WERI-Rb-1 (cell line): ENCODE results near the gene TLE4.
A peak's percentile ranks its signal among the peaks of the same experiment; 100 is the strongest.

Source experiments
- DNase-seq: peaks from one replicate; pipeline ENCODE4 v3.0.0-alpha.2; 2020
- H3K27ac ChIP-seq: fragments of 250-450 bp; sonication (Bioruptor Pico); 2 replicates; pipeline ENCODE4 v1.5.1; 2020; ENCODE audit warnings: mild to moderate bottlenecking, moderate library complexity
- H3K27me3 ChIP-seq: fragments of 250-450 bp; sonication (Bioruptor Pico); 2 replicates; pipeline ENCODE4 v1.5.1; 2021; ENCODE audit warnings: mild to moderate bottlenecking, low read depth, moderate library complexity; ENCODE audit not compliant: insufficient read depth, severe bottlenecking
- H3K36me3 ChIP-seq: fragments of 250-450 bp; sonication (Bioruptor Pico); 2 replicates; pipeline ENCODE4 v1.5.1; 2020; ENCODE audit warnings: mild to moderate bottlenecking, moderate library complexity
- H3K4me3 ChIP-seq: 2 replicates; pipeline ENCODE4 v1.5.1; 2011; ENCODE audit warnings: low read depth, mild to moderate bottlenecking, control low read depth, low read length
- H3K9me3 ChIP-seq: fragments of 250-450 bp; sonication (Bioruptor Pico); 2 replicates; pipeline ENCODE4 v1.5.1; 2021; ENCODE audit warnings: mild to moderate bottlenecking, moderate library complexity; ENCODE audit not compliant: severe bottlenecking
- CTCF ChIP-seq: IDR thresholded peaks from 2 replicates; pipeline ENCODE4 v1.5.1; 2011; ENCODE audit warnings: low read depth, mild to moderate bottlenecking, control low read depth, inconsistent platforms, low read length

Gene TLE4

GRCh38 chr9:79757881-79758669 lies 186.3 kb downstream of the TLE4 start:
- Histone ChIP-seq H3K27me3 (no peaks in the 10 kb centered on the region), H3K4me3 (no peak overlapping the region), H3K9me3 (no peaks in the 10 kb centered on the region), H3K27ac (no peak overlapping the region), H3K36me3 (no peaks in the 10 kb centered on the region)
- no peak for DNase-seq
- TF ChIP-seq CTCF = 0 out of 2 replicates have a peak, but pooled peaks have one; percentile 35

- DNase-seq = no peak
- TF ChIP-seq CTCF = no peak
- Histone ChIP-seq H3K27me3 (no peaks in the 10 kb centered on the region), H3K9me3 (no peaks in the 10 kb centered on the region), H3K36me3 (no peaks in the 10 kb centered on the region), H3K27ac (no peak overlapping the region), H3K4me3 (no peak overlapping the region)
Observed at GRCh38 chr9:79759460-79759859, 187.7 kb downstream of the TLE4 start.

- Histone ChIP-seq H3K4me3 (no peak overlapping the region), H3K27ac (no peak overlapping the region), H3K36me3 (no peaks in the 10 kb centered on the region), H3K27me3 (no peaks in the 10 kb centered on the region), H3K9me3 (no peaks in the 10 kb centered on the region)
- no peak for DNase-seq
- TF ChIP-seq CTCF = no peak
Observed at GRCh38 chr9:79762070-79762469, 190.3 kb downstream of the TLE4 start.

GRCh38 chr9:79763671-79764285 lies 192.0 kb downstream of the TLE4 start:
- Histone ChIP-seq H3K27ac (no peak overlapping the region), H3K9me3 (no peaks in the 10 kb centered on the region), H3K27me3 (no peaks in the 10 kb centered on the region), H3K36me3 (no peaks in the 10 kb centered on the region), H3K4me3 (no peak overlapping the region)
- DNase-seq = no peak
- TF ChIP-seq CTCF = no peak

- H3K4me3 ChIP-seq = no peak overlapping the region
- H3K27me3 ChIP-seq = no peaks in the 10 kb centered on the region
- no peaks in the 10 kb centered on the region for H3K9me3 ChIP-seq
- no peak for DNase-seq
- no peak for TF ChIP-seq CTCF
- no peaks in the 10 kb centered on the region for H3K36me3 ChIP-seq
- H3K27ac ChIP-seq = no peak overlapping the region
Observed at GRCh38 chr9:79764374-79764773, 192.6 kb downstream of the TLE4 start.
